Upper lobe of right lung (tissue), 1 donor: ENCODE data around the gene ACVR1B. TPM values are rescaled to one million over a fixed set of nuclear protein-coding genes. Genes with fewer than 3 reads are reported as not detected.
"Not testable (repeated sequence)": the region's sequence is repeated elsewhere in the genome, so short reads cannot be mapped to it uniquely, and the experiment has no call there.

Experiments
- ATAC-seq: fragments of 200-7000 bp; cut with Tn5 transposase; one replicate; pipeline ENCODE4 v1.9.1; 2020; ENCODE audit warnings: mild to moderate bottlenecking, moderate library complexity
- DNase-seq: peaks from one replicate; pipeline ENCODE4 v3.0.0-alpha.2; 2020
- H3K27ac ChIP-seq: fragments of 200-600 bp; one replicate; pipeline ENCODE4 v1.8.0; 2022
- H3K27me3 ChIP-seq: fragments of 200-600 bp; one replicate; pipeline ENCODE4 v1.8.0; 2022; ENCODE audit warnings: mild to moderate bottlenecking
- H3K36me3 ChIP-seq: fragments of 200-600 bp; one replicate; pipeline ENCODE4 v1.8.0; 2022
- H3K4me1 ChIP-seq: fragments of 200-600 bp; one replicate; pipeline ENCODE4 v1.8.0; 2022
- H3K4me3 ChIP-seq: fragments of 200-600 bp; one replicate; pipeline ENCODE4 v1.8.0; 2022; ENCODE audit warnings: mild to moderate bottlenecking
- H3K9me3 ChIP-seq: fragments of 200-600 bp; one replicate; pipeline ENCODE4 v1.8.0; 2022
- CTCF ChIP-seq: fragments of 200-600 bp; IDR thresholded peaks from one replicate; pipeline ENCODE4 v1.8.0; 2022; ENCODE audit warnings: antibody characterized with exemption
- intact Hi-C: fragments of 100-400 bp; cut with DNase I; formaldehyde crosslinking; loops from one replicate; pipeline ENCODE4 v1.11.0; 2022
- total RNA-seq: library from RNA; stranded (reverse); fragmentation: NEBNext Ultra II Directional; extraction: Animal tissue kit (Norgen Biotek cat#: 25700); gene quantifications from one replicate; pipeline ENCODE4 v1.2.1, GENCODE V29; 2021
- donor health status: DM: no; HTN: yes; CAD: no; lungs with severe emphysema.

The ACVR1B gene
- total RNA-seq, 1 donor from 2014 or later = 33.5 TPM

- H3K36me3 ChIP-seq = peaks cover 43% of the 10 kb centered on the region
- DNase-seq = no peak
- H3K9me3 ChIP-seq = no peaks in the 10 kb centered on the region
- intact Hi-C loops = loop anchor here (10.0 kb wide), 1 partner anchor 53 kb away; no protein-coding TSS in a partner anchor
- no peak for TF ChIP-seq CTCF
- H3K27me3 ChIP-seq = no peaks in the 10 kb centered on the region
- H3K4me1 ChIP-seq = peaks cover 55% of the 10 kb centered on the region
- no peak overlapping the region for H3K4me3 ChIP-seq
- ATAC-seq = no peak
- peak overlapping the region; percentile 47 for H3K27ac ChIP-seq
These were observed 25.8 kb downstream of the ACVR1B start for GRCh38 chr12:51977320-51977753.

- not testable (repeated sequence) for H3K9me3 ChIP-seq, H3K27ac ChIP-seq, ATAC-seq, H3K27me3 ChIP-seq, DNase-seq, H3K4me3 ChIP-seq
- intact Hi-C loops = loop anchor here (10.0 kb wide), 1 partner anchor 55 kb away; no protein-coding TSS in a partner anchor
- Histone ChIP-seq H3K4me1 (peaks cover 35% of the 10 kb centered on the region), H3K36me3 (peaks cover 63% of the 10 kb centered on the region)
These were observed 27.8 kb downstream of the ACVR1B start for GRCh38 chr12:51979306-51979705.

- no peak overlapping the region for H3K27ac ChIP-seq
- no peak overlapping the region for H3K4me3 ChIP-seq
- no peaks in the 10 kb centered on the region for H3K27me3 ChIP-seq
- peak; percentile 94 for ATAC-seq
- TF ChIP-seq CTCF = peak; percentile 98
- peaks cover 26% of the 10 kb centered on the region for H3K4me1 ChIP-seq
- no peaks in the 10 kb centered on the region for H3K9me3 ChIP-seq
- peaks cover 72% of the 10 kb centered on the region for H3K36me3 ChIP-seq
- DNase-seq = peak; percentile 75
- intact Hi-C loops = no loop called here
These were observed 28.7 kb downstream of the ACVR1B start for GRCh38 chr12:51980051-51980808.

GRCh38 chr12:51980809-51981127 is 29.3 kb downstream of the ACVR1B start:
- no peak for TF ChIP-seq CTCF
- DNase-seq (no peak), ATAC-seq (no peak)
- Histone ChIP-seq H3K27ac (no peak overlapping the region), H3K9me3 (no peaks in the 10 kb centered on the region), H3K4me3 (no peak overlapping the region), H3K27me3 (no peaks in the 10 kb centered on the region), H3K4me1 (peaks cover 23% of the 10 kb centered on the region), H3K36me3 (peaks cover 73% of the 10 kb centered on the region)
- intact Hi-C loops = no loop called here

- no peak for TF ChIP-seq CTCF
- Histone ChIP-seq H3K27me3 (no peaks in the 10 kb centered on the region), H3K4me1 (peaks cover 6% of the 10 kb centered on the region), H3K27ac (no peak overlapping the region), H3K9me3 (no peaks in the 10 kb centered on the region), H3K4me3 (no peak overlapping the region), H3K36me3 (peaks cover 82% of the 10 kb centered on the region)
- DNase-seq (no peak), ATAC-seq (peak; percentile 66)
- intact Hi-C loops = no loop called here
These were observed 33.2 kb downstream of the ACVR1B start for GRCh38 chr12:51984657-51985056.

- no peak overlapping the region for H3K27ac ChIP-seq
These were observed 33.8 kb downstream of the ACVR1B start for GRCh38 chr12:51985154-51985835.

More at GRCh38 chr12:51985154-51985835, 33.8 kb downstream of the ACVR1B start:
- DNase-seq (no peak), ATAC-seq (no peak)
- TF ChIP-seq CTCF = no peak
- Histone ChIP-seq H3K36me3 (peaks cover 82% of the 10 kb centered on the region), H3K27me3 (no peaks in the 10 kb centered on the region), H3K4me1 (no peaks in the 10 kb centered on the region), H3K4me3 (no peak overlapping the region), H3K9me3 (no peaks in the 10 kb centered on the region)
- intact Hi-C loops = no loop called here
